Neural cell (in vitro differentiated cells): Measurements from ENCODE around the gene ATP6AP1. TPM values are rescaled to one million over a fixed set of nuclear protein-coding genes. Genes with fewer than 3 reads are reported as not detected.
A peak's percentile ranks its signal among the peaks of the same experiment; 100 is the strongest.

Experiments used
- H2AFZ ChIP-seq: fragments of 200-600, 300-800 bp; sonication (generic), shearing (Covaris generic); 2 replicates; pipeline ENCODE4 v1.6.0; 2014; ENCODE audit warnings: low read depth, mild to moderate bottlenecking, antibody characterized with exemption, low read length, moderate library complexity
- H3F3A ChIP-seq: fragments of 200-600 bp; shearing (Covaris generic); 2 replicates; pipeline ENCODE4 v1.6.1; 2016; ENCODE audit warnings: mild to moderate bottlenecking, moderate library complexity, mixed read lengths, antibody characterized with exemption, low read length; ENCODE audit not compliant: insufficient read depth, poor library complexity, severe bottlenecking
- H3K27ac ChIP-seq: fragments of 200-600, 300-800 bp; sonication (generic), shearing (Covaris generic); 2 replicates; pipeline ENCODE4 v1.5.1; 2014; ENCODE audit warnings: mild to moderate bottlenecking, low read length, moderate library complexity
- H3K27me3 ChIP-seq: fragments of 300-800, 200-600 bp; sonication (generic), shearing (Covaris generic); 2 replicates; pipeline ENCODE4 v1.6.0; 2014; ENCODE audit warnings: mild to moderate bottlenecking, low read depth, low read length, moderate library complexity; ENCODE audit not compliant: insufficient read depth
- H3K36me3 ChIP-seq: fragments of 300-800, 200-600 bp; sonication (generic), shearing (Covaris generic); 2 replicates; pipeline ENCODE4 v1.5.1; 2014; ENCODE audit warnings: mild to moderate bottlenecking, antibody characterized with exemption, low read length, moderate library complexity; ENCODE audit not compliant: insufficient read depth
- H3K4me2 ChIP-seq: fragments of 300-800, 200-600 bp; sonication (generic), shearing (Covaris generic); 2 replicates; pipeline ENCODE4 v1.6.0; 2014; ENCODE audit warnings: mild to moderate bottlenecking, low read length
- H3K4me3 ChIP-seq: fragments of 300-800, 200-600 bp; sonication (generic), shearing (Covaris generic); 2 replicates; pipeline ENCODE4 v1.5.1; 2014; ENCODE audit warnings: mild to moderate bottlenecking, low read length, moderate library complexity
- H3K79me2 ChIP-seq: fragments of 200-600 bp; shearing (Covaris generic); replicated peaks from 2 replicates; pipeline ENCODE4 v1.6.0; 2014; ENCODE audit warnings: mild to moderate bottlenecking, low read length, moderate library complexity; ENCODE audit not compliant: insufficient read depth
- H3K9ac ChIP-seq: fragments of 300-800, 200-600 bp; sonication (generic), shearing (Covaris generic); 2 replicates; pipeline ENCODE4 v1.6.1; 2016; ENCODE audit warnings: mild to moderate bottlenecking, low read length, mixed read lengths
- H3K9me2 ChIP-seq: fragments of 200-600 bp; shearing (Covaris generic); 2 replicates; pipeline ENCODE4 v1.6.1; 2016; ENCODE audit warnings: mild to moderate bottlenecking, low read length, mixed read lengths; ENCODE audit not compliant: insufficient read depth
- H3K9me3 ChIP-seq: fragments of 200-600, 300-800 bp; sonication (generic), shearing (Covaris generic); 2 replicates; pipeline ENCODE4 v1.6.1; 2016; ENCODE audit warnings: mild to moderate bottlenecking, mixed run types, low read length, moderate library complexity, mixed read lengths
- H4K20me1 ChIP-seq: fragments of 200-600 bp; shearing (Covaris generic); 2 replicates; pipeline ENCODE4 v1.6.1; 2016; ENCODE audit warnings: mild to moderate bottlenecking, mixed run types; ENCODE audit not compliant: insufficient read depth
- CTCF ChIP-seq: fragments of 450-650 bp; IDR thresholded peaks from 2 replicates; pipeline ENCODE4 v1.5.1; 2014; ENCODE audit warnings: antibody characterized with exemption, mild to moderate bottlenecking, moderate library complexity; ENCODE audit not compliant: poor library complexity, severe bottlenecking
- EP300 ChIP-seq: fragments of 450-650 bp; conservative IDR thresholded peaks from 2 replicates; pipeline ENCODE4 v1.6.1; 2014; ENCODE audit warnings: antibody characterized with exemption, mild to moderate bottlenecking, moderate library complexity; ENCODE audit not compliant: poor library complexity, severe bottlenecking
- EZH2 ChIP-seq: fragments of 200-600, 300-800 bp; shearing (Covaris generic), sonication (generic); IDR thresholded peaks from 2 replicates; pipeline ENCODE4 v1.6.1; 2014; ENCODE audit warnings: antibody characterized with exemption, low read length, borderline replicate concordance, mild to moderate bottlenecking; ENCODE audit not compliant: insufficient read depth, poor library complexity, severe bottlenecking
- MXI1 ChIP-seq: fragments of 450-650 bp; conservative IDR thresholded peaks from 2 replicates; pipeline ENCODE4 v1.6.1; 2014; ENCODE audit warnings: antibody characterized with exemption, mild to moderate bottlenecking; ENCODE audit not compliant: poor library complexity, severe bottlenecking
- POLR2AphosphoS5 ChIP-seq: IDR thresholded peaks from 2 replicates; pipeline ENCODE4 v1.6.1; 2012
- RAD21 ChIP-seq: fragments of 450-650 bp; conservative IDR thresholded peaks from 2 replicates; pipeline ENCODE4 v1.6.1; 2014; ENCODE audit warnings: antibody characterized with exemption, mild to moderate bottlenecking, moderate library complexity
- REST ChIP-seq: IDR thresholded peaks from 2 replicates; pipeline ENCODE4 v1.6.1; 2012; ENCODE audit warnings: borderline replicate concordance
- SMC3 ChIP-seq: fragments of 450-650 bp; conservative IDR thresholded peaks from 2 replicates; pipeline ENCODE4 v1.6.1; 2014; ENCODE audit warnings: antibody characterized with exemption, mild to moderate bottlenecking, moderate library complexity; ENCODE audit not compliant: poor library complexity
- TAF1 ChIP-seq: IDR thresholded peaks from 2 replicates; pipeline ENCODE4 v1.6.1; 2012; ENCODE audit warnings: low read depth
- polyA plus RNA-seq: library from polyadenylated mRNA; depleted of rRNA; stranded (reverse); fragments of >200 nt; gene quantifications from 2 replicates; pipeline ENCODE4 v1.2.3, GENCODE V29; 2014

Gene ATP6AP1
- polyA plus RNA-seq, 1 donor from 2014 or later, result 126 TPM

- H3K79me2 ChIP-seq, result peaks cover 18% of the 10 kb centered on the region
- H3F3A ChIP-seq, result no peaks in the 10 kb centered on the region
- TF ChIP-seq POLR2AphosphoS5 (no peak), EP300 (no peak), RAD21 (no peak), EZH2 (no peak), REST (no peak), MXI1 (no peak), SMC3 (no peak), CTCF (no peak), TAF1 (no peak)
- H3K9me3 ChIP-seq, result no peaks in the 10 kb centered on the region
- no peaks in the 10 kb centered on the region for H4K20me1 ChIP-seq
- H3K27ac ChIP-seq, result peak overlapping the region; percentile 59
- peak overlapping the region; percentile 85 for H3K4me3 ChIP-seq
- H3K4me2 ChIP-seq, result peak overlapping the region; percentile 30
- H2AFZ ChIP-seq, result no peak overlapping the region
- no peaks in the 10 kb centered on the region for H3K27me3 ChIP-seq
- no peaks in the 10 kb centered on the region for H3K36me3 ChIP-seq
- H3K9me2 ChIP-seq, result no peaks in the 10 kb centered on the region
- peak overlapping the region; percentile 82 for H3K9ac ChIP-seq
Observed at GRCh38 chrX:154458954-154459778, 30.7 kb downstream of the ATP6AP1 start.

- TF ChIP-seq SMC3 (no peak), REST (no peak), EP300 (no peak)
- no peaks in the 10 kb centered on the region for H3F3A ChIP-seq
- peak overlapping the region; percentile 30 for H3K4me2 ChIP-seq
- peak overlapping the region; percentile 82 for H3K9ac ChIP-seq
- no peaks in the 10 kb centered on the region for H4K20me1 ChIP-seq
- no peak overlapping the region for H3K27ac ChIP-seq
- H2AFZ ChIP-seq, result no peak overlapping the region
- H3K79me2 ChIP-seq, result peaks cover 18% of the 10 kb centered on the region
- no peaks in the 10 kb centered on the region for H3K9me3 ChIP-seq
- no peaks in the 10 kb centered on the region for H3K36me3 ChIP-seq
- H3K27me3 ChIP-seq, result no peaks in the 10 kb centered on the region
- H3K9me2 ChIP-seq, result no peaks in the 10 kb centered on the region
- H3K4me3 ChIP-seq, result peak overlapping the region; percentile 85
Observed at GRCh38 chrX:154459832-154460231, 31.4 kb downstream of the ATP6AP1 start.
